ENCODE measurements around the gene GPC6. TPM values are rescaled to one million over a fixed set of nuclear protein-coding genes. Genes with fewer than 3 reads are reported as not detected.

GPC6 gene
- polyA plus RNA-seq, 4 donors, result 0.22 to 45.0 (median 1.4) TPM

DNA sequence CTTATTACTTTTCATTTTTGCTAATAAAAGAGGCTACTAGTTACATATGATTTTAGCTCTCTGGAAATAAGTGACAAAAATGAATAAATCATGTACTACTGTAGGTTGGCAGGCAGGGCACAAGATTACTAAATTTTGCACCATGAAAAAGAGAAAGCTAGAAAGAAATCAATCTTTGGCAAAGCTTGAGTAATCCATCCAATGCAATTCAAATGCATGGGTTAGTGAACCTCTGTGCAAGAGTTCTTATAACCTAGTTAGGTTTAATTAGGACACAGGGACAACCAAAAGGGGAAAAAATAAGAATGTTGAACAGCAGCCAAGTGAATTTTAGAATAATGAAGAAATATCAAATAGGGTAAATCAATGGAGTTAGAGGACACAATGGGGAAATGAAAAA lies 947.4 kb downstream of the GPC6 start:
- Histone ChIP-seq H3K4me1 (ENCODE audit: control insufficient read depth in 3 of 3, insufficient read depth in 2 of 3, low read depth in 1 of 3, low read length in 2 of 3) (no peaks in the 10 kb centered on the region), H3K9me3 (ENCODE audit: control insufficient read depth in 2 of 2, insufficient read depth in 1 of 2, low read depth in 1 of 2, low read length in 1 of 2) (no peaks in the 10 kb centered on the region), H3K36me3 (ENCODE audit: control insufficient read depth in 3 of 3, insufficient read depth in 2 of 3, low read depth in 1 of 3, low read length in 3 of 3) (no peaks in the 10 kb centered on the region), H3K27me3 (ENCODE audit: control insufficient read depth in 3 of 3, insufficient read depth in 3 of 3, low read length in 3 of 3) (no peaks in the 10 kb centered on the region), H3K4me3 (ENCODE audit: low read depth in 1 of 3, low read length in 3 of 3) (no peak overlapping the region), H3K27ac (ENCODE audit: low read depth in 1 of 3, low read length in 2 of 3) (no peak overlapping the region)
- DNase-seq, result no peak
- FAIRE-seq, result no peak

- H3K4me3 ChIP-seq (ENCODE audit: low read depth in 1 of 3, low read length in 3 of 3), result no peak overlapping the region
- no peak for DNase-seq
- no peak for FAIRE-seq
- no peaks in the 10 kb centered on the region for H3K4me1 ChIP-seq (ENCODE audit: control insufficient read depth in 3 of 3, insufficient read depth in 2 of 3, low read depth in 1 of 3, low read length in 2 of 3)
- H3K27me3 ChIP-seq (ENCODE audit: control insufficient read depth in 3 of 3, insufficient read depth in 3 of 3, low read length in 3 of 3), result no peaks in the 10 kb centered on the region
- no peaks in the 10 kb centered on the region for H3K36me3 ChIP-seq (ENCODE audit: control insufficient read depth in 3 of 3, insufficient read depth in 2 of 3, low read depth in 1 of 3, low read length in 3 of 3)
- no peak overlapping the region for H3K27ac ChIP-seq (ENCODE audit: low read depth in 1 of 3, low read length in 2 of 3)
- no peaks in the 10 kb centered on the region for H3K9me3 ChIP-seq (ENCODE audit: control insufficient read depth in 2 of 2, insufficient read depth in 1 of 2, low read depth in 1 of 2, low read length in 1 of 2)
- 80 to 85% (median 81%) methylated on average over 1 of the region's 1 CpG for WGBS, 3 donors
Observed at GRCh38 chr13:94175076-94175475, 948.5 kb downstream of the GPC6 start.

DNA sequence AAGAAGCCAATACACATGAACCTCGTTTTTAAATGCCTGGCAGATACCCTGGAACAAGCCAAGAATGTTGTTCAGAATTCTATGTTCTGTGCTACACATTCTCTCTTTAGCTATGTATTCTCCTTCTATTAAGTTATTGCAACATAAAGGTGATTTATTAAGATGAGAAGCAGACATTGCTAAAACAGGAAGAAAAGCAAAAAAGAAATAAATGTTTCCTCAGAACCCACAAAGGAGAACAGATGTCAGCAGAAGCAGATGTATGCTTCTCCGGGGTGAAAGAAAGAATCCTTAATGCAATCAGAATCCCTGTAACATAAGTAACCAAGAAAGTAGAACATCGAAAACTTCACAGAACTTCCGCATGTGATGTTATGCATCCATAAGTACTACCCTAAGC lies 950.0 kb downstream of the GPC6 start:
- Histone ChIP-seq H3K27me3 (ENCODE audit: control insufficient read depth in 3 of 3, insufficient read depth in 3 of 3, low read length in 3 of 3) (no peaks in the 10 kb centered on the region), H3K27ac (ENCODE audit: low read depth in 1 of 3, low read length in 2 of 3) (no peak overlapping the region), H3K4me3 (ENCODE audit: low read depth in 1 of 3, low read length in 3 of 3) (no peak overlapping the region), H3K36me3 (ENCODE audit: control insufficient read depth in 3 of 3, insufficient read depth in 2 of 3, low read depth in 1 of 3, low read length in 3 of 3) (no peaks in the 10 kb centered on the region), H3K9me3 (ENCODE audit: control insufficient read depth in 2 of 2, insufficient read depth in 1 of 2, low read depth in 1 of 2, low read length in 1 of 2) (no peaks in the 10 kb centered on the region), H3K4me1 (ENCODE audit: control insufficient read depth in 3 of 3, insufficient read depth in 2 of 3, low read depth in 1 of 3, low read length in 2 of 3) (peaks cover 0 to 1% (median under 1%) of the 10 kb centered on the region in 3 donors)
- WGBS, 3 donors, result 62 to 76% (median 69%) methylated on average over 4 of the region's 4 CpGs
- DNase-seq (no peak), FAIRE-seq (no peak)

DNA sequence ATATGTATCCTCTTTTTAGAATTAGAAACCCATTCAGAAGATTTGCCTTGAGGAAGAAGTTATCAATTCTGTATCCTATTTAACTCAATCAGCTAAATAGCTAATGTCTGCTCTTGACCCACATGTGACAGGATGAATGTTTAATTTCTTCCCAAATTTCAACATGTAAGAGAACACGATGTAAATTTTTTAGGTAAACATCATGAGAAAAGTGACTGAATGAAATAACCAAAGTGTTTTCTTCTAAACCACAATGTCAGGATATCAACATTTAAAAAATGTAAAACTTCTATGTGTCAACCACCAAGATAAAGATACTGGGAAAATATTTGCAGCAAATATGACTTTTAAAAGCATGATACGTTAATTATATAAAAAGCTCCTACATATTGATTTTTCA lies 950.4 kb downstream of the GPC6 start:
- peaks cover 1 to 5% (median 3%) of the 10 kb centered on the region in 3 donors for H3K4me1 ChIP-seq (ENCODE audit: control insufficient read depth in 3 of 3, insufficient read depth in 2 of 3, low read depth in 1 of 3, low read length in 2 of 3)
- no peaks in the 10 kb centered on the region for H3K27me3 ChIP-seq (ENCODE audit: control insufficient read depth in 3 of 3, insufficient read depth in 3 of 3, low read length in 3 of 3)
- no peaks in the 10 kb centered on the region for H3K36me3 ChIP-seq (ENCODE audit: control insufficient read depth in 3 of 3, insufficient read depth in 2 of 3, low read depth in 1 of 3, low read length in 3 of 3)
- 75 to 92% (median 77%) methylated on average over 2 of the region's 2 CpGs for WGBS, 3 donors
- no peak for DNase-seq
- FAIRE-seq, result no peak
- H3K9me3 ChIP-seq (ENCODE audit: control insufficient read depth in 2 of 2, insufficient read depth in 1 of 2, low read depth in 1 of 2, low read length in 1 of 2), result no peaks in the 10 kb centered on the region
- no peak overlapping the region for H3K27ac ChIP-seq (ENCODE audit: low read depth in 1 of 3, low read length in 2 of 3)
- H3K4me3 ChIP-seq (ENCODE audit: low read depth in 1 of 3, low read length in 3 of 3), result no peak overlapping the region

DNA sequence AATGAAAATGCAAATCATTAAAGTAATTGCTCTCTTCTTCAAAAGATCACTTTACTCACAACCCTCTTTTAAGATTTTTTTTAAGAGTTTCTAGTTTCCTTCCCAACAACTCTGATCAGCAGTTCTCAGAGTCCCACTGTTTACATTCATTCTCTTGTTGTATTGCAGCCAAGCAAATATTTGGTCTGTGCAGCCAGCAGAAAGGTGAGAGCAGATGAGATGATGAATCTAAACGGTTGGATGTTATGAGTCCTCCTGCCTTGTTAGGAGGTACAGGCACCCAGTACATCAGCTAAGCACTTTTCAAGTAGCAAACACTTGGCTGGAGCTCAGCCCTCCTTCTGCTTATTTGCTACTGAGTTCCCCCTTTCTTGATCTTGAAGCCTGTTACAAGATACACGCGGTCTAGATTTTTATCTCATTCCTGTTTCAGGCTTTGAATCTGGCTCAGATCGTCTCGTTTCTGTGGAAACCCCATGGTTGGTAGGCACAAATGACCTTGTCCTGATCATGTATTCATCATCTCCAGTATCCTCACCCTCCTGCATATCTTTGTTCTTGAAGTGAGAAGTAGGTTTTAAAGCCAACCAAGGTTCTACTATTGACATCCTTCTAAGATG lies 952.1 kb downstream of the GPC6 start:
- H3K36me3 ChIP-seq (ENCODE audit: control insufficient read depth in 3 of 3, insufficient read depth in 2 of 3, low read depth in 1 of 3, low read length in 3 of 3), result no peaks in the 10 kb centered on the region
- no peaks in the 10 kb centered on the region for H3K9me3 ChIP-seq (ENCODE audit: control insufficient read depth in 2 of 2, insufficient read depth in 1 of 2, low read depth in 1 of 2, low read length in 1 of 2)
- no peak overlapping the region for H3K27ac ChIP-seq (ENCODE audit: low read depth in 1 of 3, low read length in 2 of 3)
- H3K4me1 ChIP-seq (ENCODE audit: control insufficient read depth in 3 of 3, insufficient read depth in 2 of 3, low read depth in 1 of 3, low read length in 2 of 3), result peaks cover 1 to 9% (median 5%) of the 10 kb centered on the region in 3 donors
- H3K27me3 ChIP-seq (ENCODE audit: control insufficient read depth in 3 of 3, insufficient read depth in 3 of 3, low read length in 3 of 3), result no peaks in the 10 kb centered on the region
- WGBS, 3 donors, result 43 to 64% (median 61%) methylated on average over 5 of the region's 5 CpGs
- no peak for FAIRE-seq
- DNase-seq, result no peak
- no peak overlapping the region for H3K4me3 ChIP-seq (ENCODE audit: low read depth in 1 of 3, low read length in 3 of 3)

DNA sequence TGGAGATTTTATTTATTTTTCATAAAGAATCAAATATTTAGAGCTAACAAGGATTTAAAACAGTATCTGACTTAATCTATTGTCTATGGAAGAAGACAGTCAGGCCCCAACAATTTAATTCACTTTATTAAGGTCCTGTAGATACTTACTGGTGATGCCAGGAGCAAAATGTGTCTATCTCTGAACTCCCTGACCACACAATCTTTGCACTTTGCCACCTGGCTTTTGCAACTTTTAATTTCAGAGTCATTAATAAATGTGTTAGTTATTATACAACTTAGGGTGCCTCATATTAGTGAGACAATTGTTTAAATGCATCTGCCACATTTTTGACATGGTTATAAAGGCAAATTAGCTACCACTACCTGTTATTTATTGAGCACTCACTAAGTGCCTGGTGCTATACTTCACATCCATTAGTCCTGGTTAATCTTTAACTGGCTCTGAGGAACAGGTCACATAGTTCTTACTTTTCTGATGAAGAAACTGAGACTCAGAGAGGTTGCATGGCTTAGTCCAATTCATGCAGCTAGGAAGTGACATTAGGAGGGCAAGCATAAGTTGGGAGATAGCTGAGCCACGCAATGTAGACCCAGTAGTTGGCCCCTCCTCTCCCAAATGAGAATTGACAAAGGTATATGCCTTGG lies 955.0 kb downstream of the GPC6 start:
- no peak overlapping the region for H3K4me3 ChIP-seq (ENCODE audit: low read depth in 1 of 3, low read length in 3 of 3)
- H3K36me3 ChIP-seq (ENCODE audit: control insufficient read depth in 3 of 3, insufficient read depth in 2 of 3, low read depth in 1 of 3, low read length in 3 of 3), result no peaks in the 10 kb centered on the region
- H3K27ac ChIP-seq (ENCODE audit: low read depth in 1 of 3, low read length in 2 of 3), result peak overlapping the region in 1 of 3 donors; percentile 74
- 71 to 86% (median 80%) methylated on average over 1 of the region's 1 CpG for WGBS, 3 donors
- no peaks in the 10 kb centered on the region for H3K27me3 ChIP-seq (ENCODE audit: control insufficient read depth in 3 of 3, insufficient read depth in 3 of 3, low read length in 3 of 3)
- no peaks in the 10 kb centered on the region for H3K9me3 ChIP-seq (ENCODE audit: control insufficient read depth in 2 of 2, insufficient read depth in 1 of 2, low read depth in 1 of 2, low read length in 1 of 2)
- FAIRE-seq, result no peak
- peak; percentile 56 to 75 for DNase-seq
- peaks cover 1 to 9% (median 5%) of the 10 kb centered on the region in 3 donors for H3K4me1 ChIP-seq (ENCODE audit: control insufficient read depth in 3 of 3, insufficient read depth in 2 of 3, low read depth in 1 of 3, low read length in 2 of 3)

GRCh38 chr13:94182185-94182761 lies 955.7 kb downstream of the GPC6 start:
- DNase-seq, result peak; percentile 63 to 80
- Histone ChIP-seq H3K27me3 (ENCODE audit: control insufficient read depth in 3 of 3, insufficient read depth in 3 of 3, low read length in 3 of 3) (no peaks in the 10 kb centered on the region), H3K36me3 (ENCODE audit: control insufficient read depth in 3 of 3, insufficient read depth in 2 of 3, low read depth in 1 of 3, low read length in 3 of 3) (no peaks in the 10 kb centered on the region), H3K4me1 (ENCODE audit: control insufficient read depth in 3 of 3, insufficient read depth in 2 of 3, low read depth in 1 of 3, low read length in 2 of 3) (peaks cover 1 to 9% (median 5%) of the 10 kb centered on the region in 3 donors), H3K4me3 (ENCODE audit: low read depth in 1 of 3, low read length in 3 of 3) (no peak overlapping the region), H3K27ac (ENCODE audit: low read depth in 1 of 3, low read length in 2 of 3) (peak overlapping the region in 1 of 3 donors; percentile 74), H3K9me3 (ENCODE audit: control insufficient read depth in 2 of 2, insufficient read depth in 1 of 2, low read depth in 1 of 2, low read length in 1 of 2) (no peaks in the 10 kb centered on the region)
- FAIRE-seq, result no peak

GRCh38 chr13:94186470-94186869 lies 959.9 kb downstream of the GPC6 start:
- H3K27ac ChIP-seq (ENCODE audit: low read depth in 1 of 3, low read length in 2 of 3), result no peak overlapping the region
- H3K36me3 ChIP-seq (ENCODE audit: control insufficient read depth in 3 of 3, insufficient read depth in 2 of 3, low read depth in 1 of 3, low read length in 3 of 3), result no peaks in the 10 kb centered on the region
- FAIRE-seq (no peak), DNase-seq (no peak)
- H3K9me3 ChIP-seq (ENCODE audit: control insufficient read depth in 2 of 2, insufficient read depth in 1 of 2, low read depth in 1 of 2, low read length in 1 of 2), result no peaks in the 10 kb centered on the region
- H3K4me3 ChIP-seq (ENCODE audit: low read depth in 1 of 3, low read length in 3 of 3), result no peak overlapping the region
- WGBS, 3 donors, result 87 to 98% (median 91%) methylated on average over 3 of the region's 3 CpGs
- no peaks in the 10 kb centered on the region for H3K27me3 ChIP-seq (ENCODE audit: control insufficient read depth in 3 of 3, insufficient read depth in 3 of 3, low read length in 3 of 3)
- peaks cover 0 to 9% (median 5%) of the 10 kb centered on the region in 3 donors for H3K4me1 ChIP-seq (ENCODE audit: control insufficient read depth in 3 of 3, insufficient read depth in 2 of 3, low read depth in 1 of 3, low read length in 2 of 3)

All from small intestine (tissue), 7 donors.